Measurements from ENCODE around the gene GK. TPM values are rescaled to one million over a fixed set of nuclear protein-coding genes. Genes with fewer than 3 reads are reported as not detected.
"Not testable (repeated sequence)": the region's sequence is repeated elsewhere in the genome, so short reads cannot be mapped to it uniquely, and the experiment has no call there.

The GK gene
- total RNA-seq, 1 experiment from 2014 or later: 7.8 TPM

DNA sequence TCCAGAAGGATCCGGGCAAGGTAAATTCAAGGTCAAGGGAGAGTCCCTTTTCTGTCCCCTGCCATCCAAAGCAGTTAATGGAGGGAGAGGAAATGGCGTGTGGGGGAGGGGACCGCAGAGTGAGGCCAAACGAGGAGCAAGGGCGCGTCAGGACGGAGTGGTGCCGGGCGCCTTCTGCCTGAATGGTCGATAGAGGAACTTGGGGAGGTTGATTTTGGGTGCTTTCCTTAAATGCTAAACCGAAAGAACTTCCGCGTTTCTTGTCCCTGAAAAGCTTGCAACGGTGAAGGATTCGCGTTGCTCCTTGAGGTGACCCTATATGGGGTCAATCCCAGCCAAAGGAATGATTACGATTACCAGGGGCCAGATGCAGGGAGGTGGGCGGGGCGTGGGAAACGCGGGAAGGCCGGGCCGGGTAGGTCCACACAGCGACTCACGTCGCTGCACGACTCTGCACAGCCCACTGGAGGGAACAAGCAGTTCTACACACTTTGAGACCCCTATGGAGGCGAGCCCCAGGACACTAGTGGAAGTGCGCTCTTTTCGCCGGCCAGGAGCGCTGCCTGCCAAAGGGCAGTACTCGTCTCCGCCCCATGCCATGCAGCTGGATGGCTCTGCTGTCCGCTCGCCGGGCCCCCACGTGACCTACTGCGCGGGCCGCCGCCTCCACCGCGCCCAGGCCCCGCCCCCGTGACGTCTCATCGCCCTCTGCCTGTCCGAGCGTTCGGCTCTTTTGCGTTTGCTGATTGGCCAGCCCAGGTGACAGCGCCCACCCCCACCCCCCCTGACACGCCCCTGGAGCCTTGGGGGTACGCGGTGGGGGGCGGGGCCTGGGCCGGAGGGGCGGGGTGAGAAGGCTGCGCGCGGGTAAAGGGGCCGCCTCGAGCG lies 452 bp upstream of the GK start:
- peak; percentile 92 for DNase-seq (ENCODE audit: low read depth)

- DNase-seq (ENCODE audit: low read depth): not testable (repeated sequence)
These were observed 1.2 kb downstream of the GK start for GRCh38 chrX:30654386-30654785.

- no peak for DNase-seq (ENCODE audit: low read depth)
These were observed 1.9 kb downstream of the GK start for GRCh38 chrX:30654989-30655607.

DNA sequence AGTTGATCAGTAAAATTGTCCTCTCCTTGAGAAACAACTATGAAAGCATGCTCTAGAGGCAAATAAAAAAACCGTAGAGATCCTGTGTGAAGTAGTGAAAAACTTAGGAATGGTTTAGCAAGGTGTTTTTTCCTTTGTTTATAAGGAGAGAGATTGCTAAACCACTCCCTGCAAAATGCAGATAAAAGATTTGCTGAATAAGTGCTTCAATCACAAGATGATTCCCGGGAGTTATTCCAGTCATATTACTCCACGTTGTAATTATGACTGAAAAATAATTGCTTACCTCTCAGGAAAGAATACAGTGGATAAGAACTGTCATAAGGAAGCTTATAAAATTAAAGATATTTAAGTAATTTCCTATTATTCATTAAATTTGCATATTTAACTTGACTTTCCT lies 2.8 kb downstream of the GK start:
- no peak for DNase-seq (ENCODE audit: low read depth)

GRCh38 chrX:30657196-30658161 lies 4.3 kb downstream of the GK start:
- peak; percentile 9 for DNase-seq (ENCODE audit: low read depth)

GRCh38 chrX:30659421-30659820 lies 6.2 kb downstream of the GK start:
- peak; percentile 78 for DNase-seq (ENCODE audit: low read depth)

DNA sequence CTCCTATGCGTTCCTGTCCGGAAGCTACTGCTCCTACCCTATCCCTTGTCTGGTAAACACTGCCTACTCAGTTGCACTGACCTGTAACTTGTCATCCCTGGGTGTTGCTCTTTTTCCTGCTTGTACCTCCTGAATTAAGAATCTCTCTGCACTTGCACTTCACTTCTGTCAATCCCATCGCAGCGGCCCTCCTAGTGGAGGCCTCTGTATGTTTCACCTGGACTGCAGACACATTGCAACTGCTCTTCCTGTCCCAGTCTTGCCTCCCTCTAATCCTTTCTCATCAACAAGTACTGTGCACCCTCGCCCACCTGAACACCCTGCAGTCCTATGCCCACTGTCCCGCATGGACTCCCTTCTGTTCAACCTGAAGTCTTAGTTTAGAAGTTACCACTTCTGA lies 8.0 kb downstream of the GK start:
- DNase-seq (ENCODE audit: low read depth): no peak

DNA sequence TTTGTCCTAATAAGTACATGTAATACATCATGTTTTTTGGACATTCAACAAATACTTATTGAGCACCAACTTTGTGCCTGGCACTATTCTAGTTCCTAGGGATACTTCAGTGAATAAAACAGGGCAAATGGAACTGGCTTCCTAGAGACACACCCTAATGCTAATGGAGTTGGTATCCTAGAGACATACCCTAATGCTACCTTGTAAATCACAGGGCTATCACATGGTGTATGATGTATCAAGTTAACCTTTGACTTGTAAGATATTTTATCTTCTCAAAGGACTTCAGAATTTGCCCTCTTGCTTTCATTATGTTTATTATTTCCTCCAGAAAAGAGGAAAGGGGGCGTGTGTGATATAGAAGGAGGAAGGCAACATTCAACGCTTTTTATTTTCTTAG lies 10.1 kb downstream of the GK start:
- DNase-seq (ENCODE audit: low read depth): no peak

- DNase-seq (ENCODE audit: low read depth): no peak
These were observed 12.2 kb downstream of the GK start for GRCh38 chrX:30665471-30665870.

DNA sequence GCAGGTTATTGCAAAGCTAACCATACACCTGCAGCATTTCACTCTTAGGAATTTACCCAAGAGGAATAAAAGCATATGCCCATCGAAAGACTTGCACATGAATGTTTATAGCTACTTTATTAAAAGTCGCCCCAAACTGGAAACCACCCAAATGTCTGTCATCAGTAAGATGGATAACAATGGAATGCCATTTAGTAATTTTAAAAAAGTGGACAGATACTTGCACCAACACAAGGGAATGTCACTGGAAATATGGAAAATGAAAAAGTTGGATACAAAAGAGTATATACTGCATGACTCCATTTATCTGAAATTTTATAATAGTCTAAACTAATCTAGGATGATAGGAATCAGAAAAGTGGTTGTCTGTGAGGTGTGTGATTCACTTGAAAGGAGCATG lies 12.9 kb downstream of the GK start:
- DNase-seq (ENCODE audit: low read depth): no peak

DNA sequence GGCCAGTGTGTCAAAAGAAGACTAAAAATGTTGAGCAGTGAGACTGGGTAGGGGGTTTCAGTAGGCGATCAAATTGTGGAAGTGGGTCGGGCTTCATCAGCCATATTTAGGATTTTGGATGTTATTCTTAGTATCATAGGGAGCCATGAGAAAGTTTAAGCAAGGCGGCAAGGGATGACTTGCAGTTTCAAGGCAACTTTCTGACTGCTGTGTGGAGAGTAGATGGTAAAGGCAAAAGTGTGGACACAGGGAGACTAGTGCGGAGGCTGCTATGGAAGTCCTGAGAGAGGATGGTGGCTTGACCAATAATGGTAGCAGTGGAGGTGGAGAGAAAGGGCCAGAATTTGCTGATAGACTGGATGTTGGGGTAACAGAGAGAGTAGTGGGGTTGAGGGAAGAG lies 15.4 kb downstream of the GK start:
- DNase-seq (ENCODE audit: low read depth): no peak

DNA sequence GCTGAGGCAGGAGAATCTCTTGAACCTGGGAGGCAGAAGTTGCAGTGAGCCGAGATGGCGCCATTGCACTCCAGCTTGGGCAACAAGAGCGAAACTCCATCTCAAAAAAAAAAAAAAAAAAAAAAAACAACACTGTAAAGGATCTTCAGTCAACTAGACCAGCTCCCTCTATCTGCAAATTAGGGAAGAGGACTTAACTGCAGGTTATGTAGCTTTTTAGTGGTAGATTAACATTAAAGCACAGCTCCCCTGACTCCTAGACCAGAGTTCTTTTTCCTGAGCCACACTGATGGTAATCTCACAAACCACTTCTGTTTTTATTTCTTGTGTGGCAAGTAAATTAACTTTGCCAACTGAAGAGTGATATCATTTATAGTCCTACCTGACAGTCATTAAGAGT lies 18.0 kb downstream of the GK start:
- peak; percentile 5 for DNase-seq (ENCODE audit: low read depth)

- DNase-seq (ENCODE audit: low read depth): no peak
These were observed 20.0 kb downstream of the GK start for GRCh38 chrX:30673127-30673796.

- no peak for DNase-seq (ENCODE audit: low read depth)
These were observed 20.8 kb downstream of the GK start for GRCh38 chrX:30673884-30674598.

GRCh38 chrX:30674799-30675198 lies 21.6 kb downstream of the GK start:
- no peak for DNase-seq (ENCODE audit: low read depth)

DNA sequence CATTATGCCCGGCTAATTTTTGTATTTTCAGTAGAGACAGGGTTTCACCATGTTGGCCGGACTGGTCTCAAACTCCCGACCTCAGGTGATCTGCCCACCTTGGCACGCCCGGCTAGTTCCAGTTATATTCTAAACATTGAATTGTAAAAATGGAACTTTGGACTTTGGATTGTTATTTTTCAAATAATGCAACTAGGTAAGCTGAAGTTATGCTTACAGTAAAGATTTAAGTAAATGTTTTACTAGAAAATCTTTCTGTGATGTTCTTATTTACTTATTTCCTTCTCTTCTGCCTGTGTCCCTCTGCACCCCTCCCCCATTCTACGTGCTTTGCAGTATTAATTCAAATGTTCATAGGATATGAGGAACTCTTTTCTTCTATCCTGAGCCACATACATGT lies 26.1 kb downstream of the GK start:
- DNase-seq (ENCODE audit: low read depth): no peak

DNA sequence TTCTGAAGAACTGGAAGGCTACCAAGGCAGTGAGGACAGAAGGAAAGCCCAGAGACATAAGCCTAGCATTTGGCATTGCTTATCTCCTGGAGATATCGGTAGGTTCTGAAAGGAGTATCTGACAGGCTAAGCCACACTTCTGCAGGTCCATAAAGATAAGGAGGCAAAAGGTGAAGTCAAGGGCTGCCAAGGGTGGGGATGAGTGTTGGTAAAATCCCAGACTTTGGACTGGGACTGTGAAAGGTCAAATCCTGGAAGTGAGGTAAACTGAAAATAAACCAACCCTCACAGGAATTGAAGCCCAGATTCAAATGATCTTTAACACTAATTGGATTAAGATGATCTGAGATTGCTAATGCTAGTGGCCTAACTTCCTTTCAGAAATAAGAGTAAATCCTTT lies 27.4 kb downstream of the GK start:
- no peak for DNase-seq (ENCODE audit: low read depth)

GRCh38 chrX:30688641-30689040 lies 35.4 kb downstream of the GK start:
- no peak for DNase-seq (ENCODE audit: low read depth)

DNA sequence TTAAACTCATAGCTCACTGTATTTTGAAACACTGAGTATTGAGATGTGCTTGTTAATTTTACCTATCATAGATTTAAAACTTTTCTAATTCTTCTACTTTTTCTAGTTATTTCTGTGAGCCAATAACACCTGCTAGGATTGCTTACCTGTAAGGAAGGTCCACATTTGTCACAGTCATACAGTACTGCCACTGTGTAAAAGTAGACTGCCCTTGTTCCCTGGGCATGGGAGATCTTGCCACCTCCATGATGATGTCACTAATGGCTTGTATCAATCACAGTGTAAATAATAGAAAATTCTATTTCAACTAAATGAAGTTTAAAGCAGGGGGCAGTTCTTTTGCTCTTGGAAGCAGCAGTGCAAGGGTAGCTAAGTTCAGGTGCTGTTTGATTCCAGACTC lies 35.9 kb downstream of the GK start:
- DNase-seq (ENCODE audit: low read depth): no peak

DNA sequence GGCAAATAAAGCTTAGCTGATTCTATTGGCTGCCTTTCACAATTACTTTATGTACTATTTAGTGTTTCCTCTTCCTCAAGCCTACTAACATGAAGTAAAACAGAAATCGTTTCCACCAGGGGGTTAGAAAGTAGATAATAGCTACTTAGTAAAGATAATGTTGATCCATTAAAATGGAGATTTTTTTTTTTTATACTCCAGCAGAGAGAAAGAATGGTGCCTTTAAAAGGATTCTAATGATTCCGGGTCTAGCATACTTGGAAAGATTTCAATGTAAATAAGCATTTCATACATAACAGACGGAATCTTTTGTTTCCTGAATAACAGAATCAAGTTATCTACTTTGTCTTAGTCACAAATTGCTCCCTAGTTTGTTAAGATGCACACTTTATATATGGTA lies 37.1 kb downstream of the GK start:
- no peak for DNase-seq (ENCODE audit: low read depth)
